CD4-positive, alpha-beta T cell treated with Interleukin-17A for 4 hours (primary cell): ENCODE results near the gene MGAT2.
A peak's percentile ranks its signal among the peaks of the same experiment; 100 is the strongest.

Source experiments
- DNase-seq: peaks from one replicate; pipeline ENCODE4 v3.0.0-alpha.2; 2020; ENCODE audit warnings: mixed read lengths

Gene MGAT2

DNA sequence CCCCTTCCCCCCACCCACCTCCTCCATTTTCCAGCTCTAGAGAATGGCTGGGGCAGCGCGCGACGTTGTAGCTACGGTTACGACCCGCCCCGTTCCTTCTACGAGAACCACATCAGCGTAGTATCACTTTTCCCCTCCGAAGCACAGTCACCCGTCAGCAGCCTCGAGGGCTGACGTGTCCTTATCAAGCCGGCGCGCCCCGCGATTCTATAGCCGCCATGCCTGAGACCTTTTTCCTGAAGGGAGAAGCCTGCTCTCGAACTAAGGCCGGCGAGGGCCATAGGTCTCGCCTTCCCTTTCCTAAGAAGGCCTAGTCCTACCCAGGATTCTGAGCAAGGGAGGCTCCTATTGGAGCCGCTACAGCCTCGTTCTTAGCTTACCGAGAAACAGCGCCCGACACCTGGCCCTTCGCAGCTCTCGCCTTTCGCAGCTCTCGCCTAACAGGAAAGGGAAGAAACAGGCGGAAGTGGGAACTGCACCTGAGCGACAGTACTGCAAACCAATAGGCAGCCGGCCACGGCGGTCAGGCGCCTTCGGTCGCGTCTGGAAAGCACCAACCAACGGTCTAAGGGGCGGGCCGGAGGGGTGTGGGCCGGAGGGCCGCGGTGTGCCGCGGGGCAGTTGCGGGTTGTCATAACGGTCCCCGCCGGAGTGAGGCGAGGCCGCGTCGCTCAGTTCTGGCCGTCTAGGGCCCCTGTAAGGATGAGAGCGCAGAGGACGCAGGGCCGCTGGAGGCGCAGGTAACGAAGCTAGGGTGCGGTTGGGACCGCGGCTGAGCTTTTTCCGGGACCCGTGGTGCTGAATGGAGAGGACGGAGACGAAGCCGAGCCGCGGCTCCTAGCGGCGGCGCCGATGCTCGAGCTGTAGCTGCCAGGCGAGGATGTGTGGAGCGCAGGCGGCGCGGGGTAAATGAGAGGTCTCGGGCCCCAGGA, at the start of gene MGAT2, which contains the start of gene RPL36AL:
TSS of gene MGAT2 (plus strand) at position 618 of the 932 bp plus-strand sequence. CDS start 470 bp downstream, outside the sequence.
TSS of gene RPL36AL (minus strand) at position 445 of the 932 bp plus-strand sequence. CDS start 1,522 bp downstream, outside the sequence.
- peak; percentile 92 for DNase-seq

GRCh38 chr14:49574038-49574437, 46.6 kb upstream of the MGAT2 start:
- no peak for DNase-seq

- no peak for DNase-seq
These were observed 42.5 kb upstream of the MGAT2 start for GRCh38 chr14:49578141-49578540.

GRCh38 chr14:49579841-49580240, 40.8 kb upstream of the MGAT2 start:
- DNase-seq, result no peak

GRCh38 chr14:49581209-49582112, 39.1 kb upstream of the MGAT2 start:
- no peak for DNase-seq

GRCh38 chr14:49582113-49582977, 38.3 kb upstream of the MGAT2 start:
- DNase-seq, result no peak

DNA sequence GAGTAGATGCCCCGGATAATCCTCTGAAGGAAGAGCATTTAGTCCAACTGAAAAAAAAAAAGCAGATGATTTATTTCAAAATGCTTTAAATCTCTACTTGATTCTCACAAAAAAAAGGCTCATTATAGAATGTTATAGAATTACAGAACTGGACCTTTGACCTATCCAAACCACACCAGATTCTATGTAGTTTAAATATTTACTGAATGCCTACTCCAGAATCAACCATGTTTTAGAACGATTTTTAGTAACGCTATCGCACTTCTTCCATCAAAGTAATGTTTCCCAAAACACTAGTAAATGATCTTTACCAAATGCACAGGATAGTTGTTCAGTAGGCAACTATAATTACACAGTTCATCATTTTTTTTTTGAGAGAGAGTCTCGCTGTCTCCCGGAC, 37.0 kb upstream of the MGAT2 start:
- DNase-seq, result no peak

GRCh38 chr14:49584058-49584457, 36.5 kb upstream of the MGAT2 start:
- DNase-seq, result no peak

- DNase-seq, result peak; percentile 7
These were observed 35.5 kb upstream of the MGAT2 start for GRCh38 chr14:49584981-49585640.

DNA sequence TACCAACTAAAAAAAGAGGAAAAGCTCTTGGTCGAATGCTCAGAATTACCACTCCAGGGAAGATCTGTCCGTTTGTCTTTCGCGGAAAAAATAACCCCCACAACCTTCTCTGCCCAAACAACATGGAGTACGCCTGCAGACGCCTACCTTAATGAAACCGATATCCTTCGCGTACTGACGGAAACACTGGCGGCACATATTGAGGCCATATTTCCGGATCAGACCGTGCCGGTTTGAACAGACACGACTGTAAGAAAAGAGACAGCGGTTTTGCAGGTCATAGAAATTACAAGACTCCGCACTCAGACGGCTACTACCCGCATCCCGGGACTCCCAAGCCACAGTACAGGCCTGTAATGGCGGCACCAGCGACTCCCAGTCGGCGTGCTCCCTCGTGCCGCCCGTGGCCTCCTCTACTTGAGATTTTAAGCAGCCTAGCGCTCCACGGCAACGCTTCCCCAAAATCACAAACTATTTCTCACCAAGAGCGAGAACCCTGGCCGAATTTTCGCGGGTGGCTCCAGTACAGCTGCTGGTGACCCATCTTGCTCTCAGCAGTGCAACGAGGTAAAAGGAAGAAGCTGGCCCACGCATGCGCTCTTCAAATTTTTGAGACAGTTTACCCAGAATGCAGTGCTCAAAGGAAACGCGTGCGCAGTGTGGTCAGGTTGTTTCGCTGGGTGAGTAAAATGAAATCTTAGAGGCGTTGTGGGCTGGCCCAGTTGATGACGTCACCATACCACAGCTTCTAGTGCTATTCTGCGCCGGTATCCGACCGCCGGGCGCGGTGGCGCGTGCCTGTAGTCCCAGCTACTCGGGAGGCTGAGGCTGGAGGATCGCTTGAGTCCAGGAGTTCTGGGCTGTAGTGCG, 34.6 kb upstream of the MGAT2 start, which contains the start of gene RPS29:
TSS of gene RPS29 (minus strand) at position 578 of the 870 bp plus-strand sequence. CDS start at position 544, 34 bp downstream.
- peak; percentile 99 for DNase-seq

DNA sequence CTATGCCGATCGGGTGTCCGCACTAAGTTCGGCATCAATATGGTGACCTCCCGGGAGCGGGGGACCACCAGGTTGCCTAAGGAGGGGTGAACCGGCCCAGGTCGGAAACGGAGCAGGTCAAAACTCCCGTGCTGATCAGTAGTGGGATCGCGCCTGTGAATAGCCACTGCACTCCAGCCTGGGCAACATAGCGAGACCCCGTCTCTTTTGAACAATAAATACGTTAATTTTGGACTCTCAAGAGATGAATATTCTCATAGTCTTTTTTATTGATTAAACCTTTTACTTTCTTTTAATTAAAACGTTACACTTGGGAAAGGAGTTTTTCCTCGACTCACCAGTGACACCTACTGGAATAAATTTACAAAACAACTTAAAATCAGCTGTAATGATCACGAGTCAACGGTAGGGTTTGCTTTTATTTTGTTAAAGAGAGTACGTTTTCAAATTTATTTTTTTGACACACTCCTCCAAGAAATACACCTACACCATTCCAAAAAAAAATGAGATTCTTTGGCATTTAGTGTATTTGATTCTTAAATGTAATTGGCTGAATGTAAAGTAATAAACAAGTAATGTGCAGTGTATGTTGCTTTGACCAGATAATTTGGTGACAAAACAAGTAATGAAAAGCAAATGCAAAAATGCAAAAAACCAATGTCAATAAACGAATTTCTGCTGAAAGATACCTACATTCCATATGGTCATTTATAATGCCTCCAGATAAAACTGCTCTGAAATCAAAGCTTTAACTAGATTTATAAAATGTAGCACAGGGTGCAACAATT, 33.7 kb upstream of the MGAT2 start:
- DNase-seq, result peak; percentile 30

DNA sequence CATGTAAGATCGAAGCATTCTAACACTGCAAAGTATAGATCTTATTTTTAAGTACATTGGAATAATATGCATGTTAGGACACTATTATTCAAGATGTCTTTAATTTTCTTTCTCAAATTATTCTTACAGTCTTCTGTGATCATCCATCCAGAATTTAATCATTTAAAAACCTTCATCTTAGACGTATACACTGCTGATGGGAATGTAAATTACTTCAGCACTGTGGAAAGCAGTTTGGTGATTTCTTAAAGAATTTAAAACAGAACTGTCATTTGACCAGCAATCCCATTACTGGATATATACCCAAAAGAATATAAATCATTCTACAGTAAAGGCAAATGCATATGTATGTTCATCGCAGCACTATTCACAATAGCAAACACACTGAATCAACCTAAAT, 31.2 kb upstream of the MGAT2 start:
- DNase-seq, result no peak

GRCh38 chr14:49593016-49593415, 27.6 kb upstream of the MGAT2 start:
- no peak for DNase-seq

DNA sequence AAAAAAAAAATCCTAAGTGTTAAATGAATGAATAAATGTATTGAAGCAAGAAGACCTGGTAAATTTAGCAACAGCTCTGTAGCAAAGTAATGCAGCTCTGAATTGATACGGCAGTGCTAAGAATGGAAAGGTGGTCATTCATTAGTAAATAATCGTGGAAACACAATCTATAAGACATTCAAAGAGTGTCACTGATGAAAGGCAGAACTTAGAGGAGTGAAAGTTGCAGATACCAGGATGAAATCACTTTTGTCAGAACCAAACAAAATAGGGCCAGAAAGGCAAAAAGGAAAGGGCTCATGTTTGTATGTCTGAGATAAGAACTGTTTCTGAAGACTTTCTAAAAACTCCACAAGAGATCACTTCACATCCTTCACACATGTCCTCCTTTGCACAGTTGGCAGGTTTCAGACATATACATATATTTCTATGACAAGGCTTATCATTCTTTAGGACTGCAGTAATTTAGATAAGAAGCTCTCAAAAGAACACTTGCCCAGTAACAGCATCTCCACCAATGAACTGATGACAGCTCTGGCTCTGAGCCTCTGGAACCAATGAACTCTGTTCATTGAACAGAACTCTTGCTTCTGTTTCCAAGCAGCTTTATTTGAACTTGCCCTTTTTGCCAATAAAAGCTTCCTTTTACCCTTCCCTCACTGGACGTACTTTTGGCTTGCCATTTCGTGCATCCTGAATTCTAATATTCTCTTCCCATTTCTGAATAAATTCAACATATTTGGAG, 26.1 kb upstream of the MGAT2 start:
- no peak for DNase-seq

DNA sequence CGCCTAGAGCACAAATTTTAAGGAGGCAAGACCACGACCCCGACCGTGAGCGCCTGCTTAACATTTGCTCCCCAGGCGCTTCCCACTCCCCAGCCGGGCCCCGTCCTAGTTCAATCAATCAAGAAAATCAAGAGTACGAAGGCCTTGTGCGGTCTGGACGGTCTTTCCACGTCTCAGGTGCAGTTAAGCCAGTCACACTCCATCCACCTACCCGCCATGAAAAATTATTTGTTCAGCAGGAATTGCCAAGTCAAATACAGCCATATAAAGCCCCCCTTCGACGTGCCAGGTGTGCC, 22.5 kb upstream of the MGAT2 start:
- DNase-seq, result no peak

GRCh38 chr14:49598485-49599300, 21.9 kb upstream of the MGAT2 start, which contains the start of gene LRR1:
TSS of gene LRR1 (plus strand) at chr14:49598940. CDS start at chr14:49599021, 81 bp downstream.
- peak; percentile 87 for DNase-seq

GRCh38 chr14:49607583-49607982, 13.0 kb upstream of the MGAT2 start:
- DNase-seq, result no peak

- DNase-seq, result no peak
These were observed 8.3 kb upstream of the MGAT2 start for GRCh38 chr14:49612251-49612650.
